Activated CD4-positive, CD25-positive, alpha-beta regulatory T cell treated with anti-CD3 and anti-CD28 coated beads, Interleukin-2, amount 50 U/mL, for 24 hours (primary cell): ENCODE data around the gene CTXN1.

Experiments used
- ATAC-seq, 2 donors: fragments of 150-1000 bp; cut with Tn5 transposase; one replicate each; pipeline ENCODE4 v1.10.0; 2021; ENCODE audit warnings: mild to moderate bottlenecking in 1 of 2, moderate library complexity in 1 of 2

The CTXN1 gene

DNA sequence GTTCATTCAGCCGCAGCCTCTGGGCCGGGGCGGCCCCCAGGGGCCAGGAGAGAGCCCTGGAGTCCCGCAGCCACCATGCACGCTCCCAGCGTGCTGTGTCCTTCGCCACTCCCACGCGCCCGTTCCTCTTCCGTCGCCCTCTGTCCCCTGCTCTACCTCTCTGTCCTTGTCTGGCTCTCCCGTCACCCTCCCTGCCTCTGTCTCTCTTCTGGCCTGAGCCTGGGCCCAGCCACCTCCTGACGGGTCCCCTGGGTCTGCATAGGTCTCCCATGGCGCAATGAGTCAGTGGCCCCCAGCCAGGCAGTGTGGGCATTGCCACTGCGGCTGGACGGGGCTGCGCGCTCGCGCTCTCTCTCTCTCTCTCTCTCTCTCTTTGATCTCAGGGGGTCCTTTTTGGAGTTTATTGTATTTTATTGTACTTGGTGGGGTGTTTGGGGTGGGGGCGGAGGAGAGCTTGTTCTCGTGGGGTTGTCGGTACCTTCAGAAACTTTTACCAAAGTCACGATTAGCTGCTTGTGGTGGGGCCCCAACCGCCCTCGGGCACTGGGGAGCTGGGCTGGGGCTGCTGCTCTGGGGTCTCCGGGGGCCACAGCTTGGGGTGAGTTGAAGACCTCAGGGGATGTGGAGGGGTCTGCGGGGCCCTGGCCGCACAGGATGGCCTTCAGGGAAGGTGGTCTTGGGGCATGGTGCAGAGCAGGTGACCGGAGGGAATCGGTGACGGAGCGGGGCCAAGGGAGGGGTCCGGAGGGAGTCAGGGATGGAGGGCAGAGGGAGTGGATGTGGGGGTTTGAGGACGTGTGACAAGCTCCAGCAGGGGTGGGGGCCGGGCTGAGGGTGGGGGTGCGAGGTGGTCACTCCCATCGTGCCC lies 13.0 kb downstream of the CTXN1 start:
- no peak for ATAC-seq

- no peak for ATAC-seq
Observed at GRCh38 chr19:7912144-7912696, 13.7 kb downstream of the CTXN1 start.

DNA sequence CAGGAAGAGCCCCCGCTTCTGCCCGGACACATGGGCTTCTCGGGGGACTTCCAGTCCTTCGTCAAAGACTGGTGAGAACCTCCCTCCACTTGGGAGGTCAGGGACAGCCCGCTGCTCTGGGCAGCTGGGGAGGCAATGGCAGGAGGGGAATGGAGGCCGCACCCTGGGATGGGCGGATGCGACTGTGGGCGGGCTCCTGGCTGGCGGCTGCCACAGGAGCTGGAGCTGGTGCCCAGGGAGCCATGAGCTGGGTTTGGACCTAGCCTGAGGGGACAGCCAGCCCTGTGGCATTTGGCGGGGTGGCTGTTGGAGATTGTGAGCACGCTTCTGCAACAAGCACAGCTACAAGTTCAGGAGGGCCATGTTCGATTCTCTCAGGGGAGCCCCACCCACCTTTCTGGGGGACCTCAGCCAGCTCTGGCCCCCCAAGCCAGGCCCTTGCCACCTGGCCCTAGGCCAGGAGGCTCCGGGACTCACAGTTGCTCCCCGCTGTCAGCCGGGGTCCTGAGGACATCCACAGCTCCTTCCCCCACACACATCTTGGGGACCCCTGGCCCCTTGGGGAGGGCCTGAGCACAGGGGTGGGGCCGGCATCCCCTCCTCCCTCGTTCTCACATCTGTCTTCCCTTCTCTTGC lies 14.3 kb downstream of the CTXN1 start:
- no peak for ATAC-seq

- no peak for ATAC-seq
Observed at GRCh38 chr19:7910321-7911161, 15.4 kb downstream of the CTXN1 start.

GRCh38 chr19:7909471-7910067 lies 16.4 kb downstream of the CTXN1 start:
- no peak for ATAC-seq

- ATAC-seq: no peak
Observed at GRCh38 chr19:7908742-7909461, 17.0 kb downstream of the CTXN1 start.

DNA sequence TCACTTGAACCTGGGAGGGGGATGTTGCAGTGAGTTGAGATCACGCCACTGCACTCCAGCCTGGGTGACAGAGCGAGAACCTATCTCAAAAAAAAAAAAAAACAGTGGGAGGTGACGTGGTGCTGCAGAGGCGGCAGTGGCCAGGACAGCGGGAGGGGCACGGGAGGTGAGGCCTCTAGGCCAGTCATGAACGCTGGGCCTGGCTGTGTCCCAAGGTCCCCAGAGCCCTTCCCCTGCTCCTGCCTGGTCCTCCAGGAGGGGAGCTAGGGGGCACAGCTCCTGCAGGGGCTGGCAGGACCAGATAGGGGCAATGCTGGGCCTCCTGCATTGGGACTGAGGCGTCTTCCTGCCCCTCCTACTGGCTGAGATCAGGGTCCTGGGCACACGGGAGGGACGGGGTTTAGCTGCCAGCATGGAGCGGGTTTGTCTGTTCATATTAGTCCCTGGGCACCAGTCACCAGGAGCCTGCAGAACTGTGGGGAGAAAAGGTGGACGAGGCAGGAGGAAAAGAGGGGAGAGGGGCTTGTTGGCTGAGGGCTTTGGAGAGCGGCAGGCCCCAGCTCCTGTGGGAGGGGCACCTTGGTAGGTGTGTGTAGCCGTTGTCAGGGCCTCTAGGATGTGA lies 17.7 kb downstream of the CTXN1 start:
- ATAC-seq: no peak

- ATAC-seq: no peak
Observed at GRCh38 chr19:7907544-7907943, 18.4 kb downstream of the CTXN1 start.

DNA sequence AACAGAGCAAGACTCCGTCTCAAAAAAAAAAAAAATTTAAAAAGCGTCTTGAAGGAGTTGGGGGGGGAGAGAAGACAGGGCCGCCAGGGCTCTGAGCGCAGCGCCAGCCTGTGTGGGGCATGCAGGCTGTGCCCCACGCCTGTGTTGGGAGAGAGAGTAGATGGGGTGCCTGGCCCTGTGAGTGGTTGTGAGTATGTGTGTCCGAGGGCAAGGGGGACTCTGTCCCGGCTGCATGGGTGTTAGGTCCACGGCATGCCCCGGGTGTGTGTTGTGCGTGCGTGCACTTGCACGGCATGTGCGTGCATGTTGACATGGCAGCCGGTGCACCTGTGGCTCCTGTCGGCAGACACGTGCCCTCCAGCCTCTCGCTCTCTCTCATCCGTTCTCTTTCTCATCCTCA lies 18.8 kb downstream of the CTXN1 start:
- ATAC-seq: no peak

- no peak for ATAC-seq
Observed at GRCh38 chr19:7905859-7906258, 20.1 kb downstream of the CTXN1 start.

GRCh38 chr19:7905268-7905667 lies 20.7 kb downstream of the CTXN1 start:
- ATAC-seq: no peak

GRCh38 chr19:7904074-7905020 lies 21.6 kb downstream of the CTXN1 start:
- peak; percentile 45 to 47 for ATAC-seq

- peak; percentile 81 to 82 for ATAC-seq
Observed at GRCh38 chr19:7903244-7904073, 22.5 kb downstream of the CTXN1 start, which contains the start of gene MAP2K7. Gene MAP2K7 (plus strand): TSS chr19:7903877. CDS start chr19:7903945, 68 bp downstream.

- ATAC-seq: no peak
Observed at GRCh38 chr19:7902796-7903243, 23.1 kb downstream of the CTXN1 start.

GRCh38 chr19:7901337-7901736 lies 24.6 kb downstream of the CTXN1 start:
- ATAC-seq: no peak

DNA sequence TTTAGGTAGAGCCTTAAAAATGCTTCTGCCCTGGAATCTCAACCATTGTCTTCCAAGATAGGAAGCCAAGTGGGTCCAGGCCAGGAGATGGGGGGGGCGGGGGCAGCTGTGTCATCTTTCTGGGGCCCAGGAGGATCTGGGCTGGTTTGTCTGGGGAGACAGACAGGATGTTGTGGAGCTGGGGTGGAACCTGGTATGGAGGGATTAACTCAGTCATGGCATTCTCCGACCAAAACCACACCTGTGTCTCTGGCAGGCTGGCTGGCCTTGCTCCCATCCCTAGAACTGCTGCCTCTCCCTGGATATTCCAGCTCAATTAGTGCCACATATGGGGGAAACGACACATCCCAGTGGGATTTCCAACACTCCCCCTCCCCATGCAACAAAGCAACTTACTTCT lies 25.0 kb downstream of the CTXN1 start:
- ATAC-seq: no peak

DNA sequence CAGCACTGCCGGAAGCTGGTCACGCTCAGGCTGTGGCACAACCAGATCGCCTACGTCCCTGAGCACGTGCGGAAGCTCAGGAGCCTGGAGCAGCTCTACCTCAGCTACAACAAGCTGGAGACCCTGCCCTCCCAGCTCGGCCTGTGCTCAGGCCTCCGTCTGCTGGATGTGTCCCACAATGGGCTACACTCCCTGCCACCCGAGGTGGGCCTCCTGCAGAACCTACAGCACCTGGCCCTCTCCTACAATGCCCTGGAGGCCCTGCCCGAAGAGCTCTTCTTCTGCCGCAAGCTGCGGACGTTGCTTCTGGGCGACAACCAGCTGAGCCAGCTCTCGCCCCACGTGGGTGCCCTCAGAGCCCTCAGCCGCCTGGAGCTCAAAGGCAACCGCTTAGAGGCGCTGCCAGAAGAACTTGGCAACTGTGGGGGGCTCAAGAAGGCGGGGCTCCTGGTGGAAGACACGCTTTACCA lies 25.5 kb downstream of the CTXN1 start:
- ATAC-seq: no peak

GRCh38 chr19:7899751-7900378 lies 26.1 kb downstream of the CTXN1 start:
- no peak for ATAC-seq
